OCI-LY3 (cell line): ENCODE measurements around the gene SLC41A3.

ENCODE experiments used
- CTCF ChIP-seq: fragments of 200-600, 300-600 bp; sonication (generic); IDR thresholded peaks from 2 replicates; pipeline ENCODE4 v1.5.1; 2014; ENCODE audit warnings: antibody characterized with exemption, low read length, low read depth
- EZH2phosphoT487 ChIP-seq: fragments of 200-600 bp; shearing (Covaris generic); IDR thresholded peaks from 2 replicates; pipeline ENCODE4 v1.6.1; 2018; ENCODE audit warnings: antibody characterized with exemption, mixed run types, low read depth

DNA sequence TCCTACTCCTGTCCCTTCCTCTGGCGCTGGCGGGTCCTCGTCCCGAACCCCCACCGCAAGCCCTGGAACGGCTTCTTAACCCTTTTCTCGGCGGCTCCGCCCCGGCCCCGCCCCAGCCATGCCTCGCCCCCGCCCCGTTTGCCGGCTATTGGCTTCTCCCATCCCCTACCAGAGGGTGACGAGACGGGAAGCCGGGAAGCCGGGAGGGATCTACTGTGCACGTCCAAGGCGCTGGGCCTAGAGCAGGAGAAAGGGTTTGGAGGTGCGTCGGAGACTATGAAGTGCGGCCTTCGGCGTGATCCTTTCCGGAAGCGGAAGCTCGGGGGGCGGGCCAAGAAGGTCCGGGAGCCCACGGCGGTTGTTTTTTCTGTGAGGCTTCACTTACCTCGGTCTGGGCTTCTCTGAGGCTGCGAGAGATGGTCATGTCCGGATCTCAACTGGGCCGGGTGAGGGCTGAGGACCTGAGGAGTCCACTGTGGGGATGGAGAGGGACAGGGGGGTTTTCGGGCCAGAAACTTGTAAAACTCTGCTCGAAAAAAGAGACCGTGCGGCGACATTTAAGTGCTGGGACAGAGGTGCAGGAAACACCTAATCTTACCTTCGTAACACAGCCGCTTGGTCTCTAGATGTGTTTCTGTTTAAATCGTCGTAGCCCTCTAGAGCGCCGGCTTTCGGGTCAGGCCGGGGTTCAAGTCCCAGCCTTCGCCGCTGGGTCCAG, 93.5 kb downstream of the SLC41A3 start:
- TF ChIP-seq CTCF (no peak), EZH2phosphoT487 (no peak)
